Spleen (tissue), 11 donors: ENCODE measurements around the gene KRT73. TPM values are rescaled to one million over a fixed set of nuclear protein-coding genes. Genes with fewer than 3 reads are reported as not detected.

ENCODE experiments used
- DNase-seq: peaks from one replicate; pipeline ENCODE4 v3.0.0-alpha.2; 2020
- H3K27ac ChIP-seq, 8 donors: fragments of 200-600 bp; sonication (generic) in 7 of 8; 1 replicate in 4 of 8; 2 replicates in 4 of 8; pipeline versions ENCODE4 v1.5.0 to v1.8.0; 2016 to 2021; ENCODE audit warnings: inconsistent platforms in 4 of 8, mild to moderate bottlenecking in 4 of 8, moderate library complexity in 1 of 8
- H3K27me3 ChIP-seq, 7 donors: fragments of 200-600 bp; sonication (generic) in 6 of 7; replicated peaks in 1 of 7; 1 replicate in 4 of 7; 2 replicates in 3 of 7; pipeline versions ENCODE4 v1.5.0 to v1.8.0; 2016 to 2021; ENCODE audit warnings: inconsistent platforms in 3 of 7, mild to moderate bottlenecking in 1 of 7
- H3K36me3 ChIP-seq, 6 donors: fragments of 200-600 bp; sonication (generic) in 5 of 6; 1 replicate in 4 of 6; 2 replicates in 2 of 6; pipeline versions ENCODE4 v1.5.0 to v1.8.0; 2016 to 2021; ENCODE audit warnings: inconsistent platforms in 2 of 6
- H3K4me1 ChIP-seq, 6 donors: fragments of 200-600 bp; sonication (generic) in 5 of 6; 1 replicate in 3 of 6; 2 replicates in 3 of 6; pipeline versions ENCODE4 v1.5.0 to v1.8.0; 2016 to 2021; ENCODE audit warnings: inconsistent platforms in 3 of 6
- H3K4me3 ChIP-seq, 8 donors: fragments of 200-600 bp; sonication (generic) in 7 of 8; 1 replicate in 4 of 8; 2 replicates in 4 of 8; pipeline versions ENCODE4 v1.5.0 to v1.8.0; 2016 to 2021; ENCODE audit warnings: inconsistent platforms in 4 of 8, mild to moderate bottlenecking in 4 of 8, moderate library complexity in 2 of 8
- H3K9me3 ChIP-seq, 8 donors: fragments of 200-600 bp; sonication (generic) in 7 of 8; 1 replicate in 4 of 8; 2 replicates in 4 of 8; pipeline versions ENCODE4 v1.5.0 to v1.8.0; 2016 to 2021; ENCODE audit warnings: inconsistent platforms in 4 of 8
- POLR2A ChIP-seq, 3 donors: fragments of 450-650 bp; IDR thresholded peaks; one replicate each; pipeline ENCODE4 v1.5.1; 2017; ENCODE audit warnings: antibody characterized with exemption in 3 of 3, mild to moderate bottlenecking in 1 of 3
- POLR2AphosphoS5 ChIP-seq, 3 donors: sonication (generic); formaldehyde crosslinking; IDR thresholded peaks; one replicate each; pipeline ENCODE4 v1.5.1; 2017; ENCODE audit warnings: antibody characterized with exemption in 3 of 3
- WGBS, 5 donors: extraction: QIAGEN DNeasy Blood & Tissue Kit in 3 of 5; methylation state at CpG; one replicate each; pipeline versions ENCODE4 v1.1.5 to v1.1.7; 2013 to 2018; 5-methylcytosine and 5-hydroxymethylcytosine counted together
- intact Hi-C: fragments of 100-400 bp; cut with DNase I; formaldehyde crosslinking; loops from one replicate; pipeline ENCODE4 v1.15.0; 2023; ENCODE audit warnings: low total_unique reads
- polyA plus RNA-seq, 3 donors: library from polyadenylated mRNA; stranded (reverse); fragments of 200-250 nt; gene quantifications; one replicate each; pipeline ENCODE4 v1.2.1, GENCODE V29; 2013
- total RNA-seq, 7 donors: library from RNA; depleted of rRNA in 3 of 7; stranded (reverse); fragments of >200 nt in 3 of 7; fragmentation: NEBNext Ultra II Directional in 4 of 7; extraction: Animal tissue kit (Norgen Biotek cat#: 25700) in 4 of 7; gene quantifications; one replicate each; pipeline versions ENCODE4 v1.1.0 to v1.2.1, GENCODE V29; 2016 to 2021
- TF ChIP-seq, protein P1 (sequence below), 11 experiments: fragments of 200-600 bp in 7 of 11; fragments of 450-650 bp in 4 of 11; sonication (generic) in 4 of 11; IDR thresholded peaks in 8 of 11; conservative IDR thresholded peaks in 3 of 11; 1 replicate in 7 of 11; 2 replicates in 4 of 11; pipeline versions ENCODE4 v1.4.0 to v1.8.0; 2016 to 2021; ENCODE audit warnings: antibody characterized with exemption in 11 of 11, inconsistent platforms in 4 of 11, mild to moderate bottlenecking in 1 of 11
- donor health status: healthy with polysubstance abuse.
- donor health status: DM: no; HTN: no; CAD: no; lungs with moderate emphysema.
- donor health status: DM: no; HTN: no; CAD: no.
- donor health status: Bipolar disorder and iron deficiency.
- donor health status: healthy.
- donor health status: DM: no; HTN: no; CAD: no.
- donor health status: DM: yes; HTN: yes; CAD: no.

Gene KRT73
- total and polyA plus RNA-seq, 10 donors: 0.04 to 1.4 (median 0.36) TPM

DNA sequence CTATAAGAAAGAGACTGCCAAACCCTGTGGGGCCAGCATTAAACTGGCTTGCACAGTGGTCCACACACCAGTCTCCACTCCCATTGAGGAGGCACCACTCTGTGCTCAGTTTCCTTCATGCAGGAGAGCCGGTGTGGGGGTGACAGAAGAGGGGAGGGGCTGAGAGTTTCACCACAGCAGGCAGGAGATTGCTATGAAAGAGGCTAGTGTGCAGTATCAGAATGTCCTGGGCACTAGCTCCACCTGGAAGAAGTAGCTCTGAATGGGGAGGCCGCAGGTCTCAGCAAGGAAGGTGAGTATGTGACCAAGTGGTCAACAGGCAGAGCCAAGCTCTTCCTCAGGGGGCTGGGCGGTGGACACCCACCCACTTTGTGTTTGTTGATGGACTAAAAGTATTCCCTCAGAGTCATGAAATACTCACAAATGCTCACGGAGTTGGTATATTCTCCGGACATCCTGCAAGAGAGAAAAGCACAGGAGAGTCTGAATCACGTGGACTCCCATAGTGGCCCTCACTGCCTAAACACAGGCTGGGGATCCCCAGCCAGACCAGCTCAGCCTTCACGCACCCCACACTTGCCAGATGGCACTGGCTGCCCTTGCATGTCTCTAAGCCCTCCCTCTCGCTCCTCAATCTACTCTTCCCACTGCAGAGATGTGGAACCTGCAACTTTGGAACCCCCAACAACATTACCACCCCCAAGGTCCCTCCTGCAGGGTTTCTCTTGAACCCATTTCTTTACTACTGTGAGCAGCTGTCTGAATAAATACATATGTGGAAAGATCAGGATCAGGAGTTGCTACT, 9.3 kb downstream of the KRT73 start:
- peaks cover 0 to 23% (median 0%) of the 10 kb centered on the region in 7 donors for H3K27me3 ChIP-seq
- no peak overlapping the region for H3K27ac ChIP-seq
- no peak overlapping the region for H3K4me3 ChIP-seq
- H3K9me3 ChIP-seq: no peaks in the 10 kb centered on the region
- WGBS, 5 donors: 77 to 90% (median 85%) methylated on average over 8 of the region's 8 CpGs
- intact Hi-C loops: no loop called here
- TF ChIP-seq, protein P1, sequence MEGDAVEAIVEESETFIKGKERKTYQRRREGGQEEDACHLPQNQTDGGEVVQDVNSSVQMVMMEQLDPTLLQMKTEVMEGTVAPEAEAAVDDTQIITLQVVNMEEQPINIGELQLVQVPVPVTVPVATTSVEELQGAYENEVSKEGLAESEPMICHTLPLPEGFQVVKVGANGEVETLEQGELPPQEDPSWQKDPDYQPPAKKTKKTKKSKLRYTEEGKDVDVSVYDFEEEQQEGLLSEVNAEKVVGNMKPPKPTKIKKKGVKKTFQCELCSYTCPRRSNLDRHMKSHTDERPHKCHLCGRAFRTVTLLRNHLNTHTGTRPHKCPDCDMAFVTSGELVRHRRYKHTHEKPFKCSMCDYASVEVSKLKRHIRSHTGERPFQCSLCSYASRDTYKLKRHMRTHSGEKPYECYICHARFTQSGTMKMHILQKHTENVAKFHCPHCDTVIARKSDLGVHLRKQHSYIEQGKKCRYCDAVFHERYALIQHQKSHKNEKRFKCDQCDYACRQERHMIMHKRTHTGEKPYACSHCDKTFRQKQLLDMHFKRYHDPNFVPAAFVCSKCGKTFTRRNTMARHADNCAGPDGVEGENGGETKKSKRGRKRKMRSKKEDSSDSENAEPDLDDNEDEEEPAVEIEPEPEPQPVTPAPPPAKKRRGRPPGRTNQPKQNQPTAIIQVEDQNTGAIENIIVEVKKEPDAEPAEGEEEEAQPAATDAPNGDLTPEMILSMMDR (IDR thresholded peaks at IDR 0.05 in 8 of 11, conservative IDR thresholded peaks at IDR 0.05 in 3 of 11): no peak
- TF ChIP-seq POLR2A (IDR thresholded peaks at IDR 0.05) (no peak), POLR2AphosphoS5 (IDR thresholded peaks at IDR 0.05) (no peak)
- no peaks in the 10 kb centered on the region for H3K4me1 ChIP-seq
- no peak for DNase-seq
- H3K36me3 ChIP-seq: no peaks in the 10 kb centered on the region

- WGBS, 5 donors: 72 to 91% (median 83%) methylated on average over 3 to 6 of the region's 6 CpGs
- Histone ChIP-seq H3K27me3 (peaks cover 0 to 24% (median 0%) of the 10 kb centered on the region in 7 donors), H3K36me3 (no peaks in the 10 kb centered on the region), H3K4me3 (no peak overlapping the region), H3K4me1 (no peaks in the 10 kb centered on the region), H3K27ac (no peak overlapping the region), H3K9me3 (no peaks in the 10 kb centered on the region)
- DNase-seq: no peak
- TF ChIP-seq POLR2AphosphoS5 (IDR thresholded peaks at IDR 0.05): no peak
- TF ChIP-seq POLR2A (IDR thresholded peaks at IDR 0.05): no peak
- TF ChIP-seq, protein P1 (IDR thresholded peaks at IDR 0.05 in 8 of 11, conservative IDR thresholded peaks at IDR 0.05 in 3 of 11): no peak
- intact Hi-C loops: no loop called here
Measured at GRCh38 chr12:52608161-52608560, 10.2 kb downstream of the KRT73 start.

- no peaks in the 10 kb centered on the region for H3K9me3 ChIP-seq
- peaks cover 0 to 33% (median 0%) of the 10 kb centered on the region in 7 donors for H3K27me3 ChIP-seq
- H3K36me3 ChIP-seq: no peaks in the 10 kb centered on the region
- no peaks in the 10 kb centered on the region for H3K4me1 ChIP-seq
- no peak for TF ChIP-seq POLR2A (IDR thresholded peaks at IDR 0.05)
- TF ChIP-seq POLR2AphosphoS5 (IDR thresholded peaks at IDR 0.05): no peak
- TF ChIP-seq, protein P1 (IDR thresholded peaks at IDR 0.05 in 8 of 11, conservative IDR thresholded peaks at IDR 0.05 in 3 of 11): no peak
- no peak overlapping the region for H3K27ac ChIP-seq
- DNase-seq: no peak
- H3K4me3 ChIP-seq: no peak overlapping the region
- WGBS, 5 donors: 50 to 82% (median 69%) methylated on average over 1 of the region's 1 CpG
- intact Hi-C loops: no loop called here
Measured at GRCh38 chr12:52607314-52607713, 11.0 kb downstream of the KRT73 start.

- Histone ChIP-seq H3K27me3 (peaks cover 0 to 39% (median 4%) of the 10 kb centered on the region in 7 donors), H3K36me3 (no peaks in the 10 kb centered on the region), H3K4me1 (no peaks in the 10 kb centered on the region), H3K9me3 (no peaks in the 10 kb centered on the region), H3K4me3 (no peak overlapping the region), H3K27ac (no peak overlapping the region)
- DNase-seq: no peak
- intact Hi-C loops: no loop called here
- WGBS, 5 donors: 73 to 82% (median 79%) methylated on average over 7 of the region's 7 CpGs
- no peak for TF ChIP-seq POLR2A (IDR thresholded peaks at IDR 0.05)
Measured at GRCh38 chr12:52606581-52607218, 11.7 kb downstream of the KRT73 start.
